Measurements from ENCODE around the gene SP9.
A peak's percentile ranks its signal among the peaks of the same experiment; 100 is the strongest.

Gene SP9

DNA sequence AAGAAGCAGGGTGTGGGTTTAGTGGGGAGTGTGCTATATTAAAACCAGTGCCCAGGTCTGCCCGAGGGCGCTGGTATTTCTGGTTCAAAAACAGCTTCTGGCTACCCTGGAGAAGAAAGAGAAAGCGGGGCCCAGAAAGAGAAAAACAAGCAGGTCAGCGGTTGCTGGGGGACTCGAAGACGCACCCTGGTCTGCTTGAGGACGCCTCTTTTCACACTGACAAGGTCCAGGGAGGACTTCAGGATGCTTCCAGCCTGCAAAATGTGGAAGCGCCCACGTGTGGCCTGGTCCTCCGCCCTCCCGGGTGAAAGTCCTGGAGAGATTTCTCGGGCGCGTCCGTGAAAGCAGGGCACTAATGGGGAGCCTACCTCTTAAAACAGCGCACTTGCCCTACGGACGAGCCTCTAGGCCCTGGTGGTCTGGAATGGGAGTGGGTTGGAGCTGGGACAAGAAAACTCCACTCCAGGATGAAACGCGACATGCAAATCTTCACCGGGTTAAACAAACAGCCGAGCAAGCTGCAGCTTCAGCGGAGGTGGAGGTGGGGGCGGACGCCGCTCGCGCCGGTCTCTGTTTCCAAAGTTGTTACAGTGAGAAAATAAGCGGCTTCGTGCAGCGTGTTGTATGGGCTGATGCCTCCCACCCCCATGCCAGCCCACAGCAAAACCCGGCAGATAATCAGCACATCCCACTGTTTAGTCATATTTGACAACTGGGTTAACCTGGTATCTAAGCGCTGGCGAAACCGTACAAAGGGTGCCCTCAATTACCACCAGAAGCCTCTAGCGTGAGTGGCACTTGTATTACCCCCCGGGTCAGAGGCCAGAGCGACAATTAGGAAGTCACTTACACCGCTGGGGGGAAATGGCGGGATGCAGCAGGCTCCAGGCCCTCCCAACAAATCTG is 1.1 kb upstream of the SP9 start:
- DNase-seq, result no peak

DNA sequence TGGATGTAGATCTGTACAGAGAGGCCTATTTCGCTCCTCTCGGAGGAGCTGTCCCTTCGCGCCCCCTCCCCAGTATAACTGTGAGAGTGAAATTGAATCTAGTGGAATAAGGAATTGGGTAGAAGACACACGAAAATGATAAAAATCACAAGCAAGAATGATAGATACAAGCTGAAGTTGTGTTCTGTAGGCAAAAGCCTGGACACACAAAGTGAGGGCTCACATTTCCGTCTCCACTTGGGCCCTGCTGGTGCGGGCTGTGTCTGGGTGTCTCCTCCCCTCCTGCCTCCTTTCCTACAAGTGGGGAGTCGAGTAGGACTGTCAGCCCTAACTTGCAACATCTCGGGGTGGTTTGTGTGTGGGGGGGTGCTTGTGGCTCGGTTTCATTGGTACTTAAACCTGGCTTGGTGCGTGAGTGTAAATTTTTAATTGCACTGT is 457 bp upstream of the SP9 start:
- no peak for DNase-seq

DNA sequence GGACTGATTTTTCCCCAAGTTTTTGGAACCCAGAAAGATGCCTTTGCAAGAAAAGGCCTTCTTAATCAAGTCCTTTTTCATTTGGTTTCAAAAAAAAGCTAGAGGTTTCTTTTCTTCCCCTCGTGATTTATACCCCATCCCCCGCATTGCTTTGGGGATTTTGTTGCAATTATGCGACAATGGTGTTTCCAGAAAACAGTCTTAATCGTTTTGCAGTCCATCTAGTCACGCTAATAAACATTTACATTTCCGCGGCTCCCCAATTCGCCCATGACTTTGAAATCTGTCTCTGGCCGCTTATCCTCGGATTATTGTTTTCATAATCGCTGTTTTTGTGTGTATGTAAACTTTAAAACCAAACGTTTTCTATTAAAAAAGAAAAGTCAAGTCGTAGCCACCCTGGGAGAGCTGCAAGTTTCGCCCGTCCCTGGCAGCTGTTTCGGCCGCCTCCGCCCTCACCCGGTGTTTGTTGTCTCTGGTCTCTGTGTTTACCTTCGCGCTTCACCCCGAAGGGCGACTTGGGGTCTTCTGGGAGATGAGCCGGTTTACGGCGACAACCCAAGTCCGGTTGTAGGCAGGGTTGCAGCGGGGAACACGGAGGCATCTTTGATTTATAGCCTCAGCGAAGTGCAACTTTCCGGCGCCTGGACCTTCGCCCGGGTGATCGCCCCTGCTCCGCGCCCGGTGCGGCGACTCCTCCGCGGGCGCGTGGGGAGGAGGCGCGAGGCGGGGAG is 667 bp downstream of the SP9 start:
- DNase-seq, result no peak

DNA sequence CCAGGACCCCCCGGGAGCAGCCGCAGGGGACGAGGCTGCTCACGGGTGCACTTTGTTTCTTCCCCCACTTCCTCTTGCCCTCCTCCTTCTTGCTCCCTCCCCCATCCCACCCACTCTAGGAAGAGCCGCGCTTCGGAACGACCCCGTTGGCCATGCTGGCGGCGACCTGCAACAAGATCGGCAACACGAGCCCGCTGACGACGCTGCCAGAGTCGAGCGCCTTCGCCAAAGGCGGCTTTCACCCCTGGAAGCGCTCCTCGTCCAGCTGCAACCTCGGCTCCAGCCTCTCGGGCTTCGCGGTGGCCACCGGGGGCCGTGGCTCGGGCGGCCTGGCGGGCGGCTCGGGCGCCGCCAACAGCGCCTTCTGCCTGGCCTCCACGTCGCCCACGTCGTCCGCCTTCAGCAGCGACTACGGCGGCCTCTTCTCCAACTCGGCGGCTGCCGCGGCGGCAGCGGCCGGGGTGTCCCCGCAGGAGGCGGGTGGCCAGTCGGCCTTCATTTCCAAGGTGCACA is 1.3 kb downstream of the SP9 start:
- no peak for DNase-seq

DNA sequence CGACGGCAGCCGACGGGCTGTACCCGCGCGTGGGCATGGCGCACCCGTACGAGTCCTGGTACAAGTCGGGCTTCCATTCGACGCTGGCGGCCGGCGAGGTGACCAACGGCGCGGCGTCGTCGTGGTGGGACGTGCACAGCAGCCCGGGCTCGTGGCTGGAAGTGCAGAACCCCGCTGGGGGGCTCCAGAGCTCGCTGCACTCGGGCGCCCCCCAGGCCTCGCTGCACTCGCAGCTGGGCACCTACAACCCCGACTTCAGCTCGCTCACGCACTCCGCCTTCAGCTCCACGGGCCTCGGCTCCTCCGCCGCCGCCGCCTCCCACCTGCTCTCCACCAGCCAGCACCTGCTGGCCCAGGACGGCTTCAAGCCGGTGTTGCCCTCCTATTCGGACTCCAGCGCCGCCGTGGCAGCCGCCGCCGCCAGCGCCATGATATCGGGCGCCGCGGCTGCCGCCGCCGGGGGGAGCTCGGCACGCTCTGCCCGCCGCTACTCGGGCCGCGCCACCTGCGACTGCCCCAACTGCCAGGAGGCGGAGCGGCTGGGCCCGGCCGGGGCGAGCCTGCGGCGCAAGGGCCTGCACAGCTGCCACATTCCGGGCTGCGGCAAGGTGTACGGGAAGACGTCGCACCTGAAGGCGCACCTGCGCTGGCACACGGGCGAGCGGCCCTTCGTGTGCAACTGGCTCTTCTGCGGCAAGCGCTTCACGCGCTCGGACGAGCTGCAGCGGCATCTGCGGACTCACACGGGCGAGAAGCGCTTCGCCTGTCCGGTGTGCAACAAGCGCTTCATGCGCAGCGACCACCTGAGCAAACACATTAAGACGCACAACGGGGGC is 2.0 kb downstream of the SP9 start:
- peak; percentile 40 for DNase-seq

DNA sequence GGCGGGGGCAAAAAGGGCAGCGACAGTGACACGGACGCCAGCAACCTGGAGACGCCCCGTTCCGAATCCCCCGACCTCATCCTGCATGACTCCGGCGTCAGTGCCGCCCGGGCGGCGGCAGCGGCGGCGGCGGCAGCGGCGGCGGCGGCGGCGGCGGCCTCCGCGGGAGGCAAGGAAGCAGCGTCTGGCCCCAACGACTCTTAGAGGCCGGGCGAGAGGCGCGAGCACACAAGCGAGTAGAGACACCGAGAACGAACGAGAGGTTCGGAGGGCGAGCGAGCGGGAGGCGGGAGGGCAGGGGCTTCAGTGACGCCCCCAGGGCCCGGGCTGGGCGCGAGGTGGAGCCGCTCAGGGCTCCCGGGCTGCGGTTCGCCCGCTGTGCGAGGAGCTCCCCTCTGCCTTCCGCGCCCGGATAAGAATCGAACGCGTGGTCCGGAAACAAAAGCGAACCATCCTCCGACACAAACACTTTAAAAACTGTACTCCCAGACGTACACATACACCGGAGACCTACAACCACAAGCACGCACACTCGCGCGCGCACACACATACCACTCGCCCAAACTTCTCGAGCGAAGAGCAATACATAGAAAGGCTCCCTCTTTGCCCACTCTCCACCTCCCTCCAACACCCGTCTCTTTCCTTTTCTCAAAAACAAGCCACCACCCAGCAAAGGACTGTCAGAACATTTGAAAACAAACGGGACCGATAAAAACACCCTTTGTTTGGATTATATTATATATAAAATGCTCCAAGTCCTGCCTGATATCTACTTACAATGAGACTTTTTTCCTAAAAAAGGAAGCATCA is 2.8 kb downstream of the SP9 start:
- DNase-seq, result no peak

DNA sequence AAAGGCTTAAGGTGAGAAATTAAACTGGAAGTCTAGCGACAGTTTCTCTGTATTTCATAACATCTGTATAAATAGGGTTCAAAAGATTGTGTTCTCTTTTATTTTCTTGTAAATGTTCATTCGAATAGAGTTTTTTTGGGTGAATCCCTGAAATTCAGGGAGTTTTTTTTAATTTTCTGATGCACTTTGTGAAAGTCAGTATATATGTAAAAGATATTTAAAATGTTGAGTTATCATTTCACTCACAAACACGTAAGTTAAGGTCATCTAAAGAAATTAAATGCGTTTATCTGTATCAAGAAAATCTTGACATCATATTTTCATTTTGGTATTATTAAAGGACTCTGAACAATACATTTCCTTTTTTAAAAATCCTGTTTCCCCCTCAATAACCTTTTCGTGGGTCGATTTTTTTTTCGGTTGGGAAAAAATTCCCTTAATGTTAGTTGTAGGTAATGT is 3.4 kb downstream of the SP9 start:
- no peak for DNase-seq

DNA sequence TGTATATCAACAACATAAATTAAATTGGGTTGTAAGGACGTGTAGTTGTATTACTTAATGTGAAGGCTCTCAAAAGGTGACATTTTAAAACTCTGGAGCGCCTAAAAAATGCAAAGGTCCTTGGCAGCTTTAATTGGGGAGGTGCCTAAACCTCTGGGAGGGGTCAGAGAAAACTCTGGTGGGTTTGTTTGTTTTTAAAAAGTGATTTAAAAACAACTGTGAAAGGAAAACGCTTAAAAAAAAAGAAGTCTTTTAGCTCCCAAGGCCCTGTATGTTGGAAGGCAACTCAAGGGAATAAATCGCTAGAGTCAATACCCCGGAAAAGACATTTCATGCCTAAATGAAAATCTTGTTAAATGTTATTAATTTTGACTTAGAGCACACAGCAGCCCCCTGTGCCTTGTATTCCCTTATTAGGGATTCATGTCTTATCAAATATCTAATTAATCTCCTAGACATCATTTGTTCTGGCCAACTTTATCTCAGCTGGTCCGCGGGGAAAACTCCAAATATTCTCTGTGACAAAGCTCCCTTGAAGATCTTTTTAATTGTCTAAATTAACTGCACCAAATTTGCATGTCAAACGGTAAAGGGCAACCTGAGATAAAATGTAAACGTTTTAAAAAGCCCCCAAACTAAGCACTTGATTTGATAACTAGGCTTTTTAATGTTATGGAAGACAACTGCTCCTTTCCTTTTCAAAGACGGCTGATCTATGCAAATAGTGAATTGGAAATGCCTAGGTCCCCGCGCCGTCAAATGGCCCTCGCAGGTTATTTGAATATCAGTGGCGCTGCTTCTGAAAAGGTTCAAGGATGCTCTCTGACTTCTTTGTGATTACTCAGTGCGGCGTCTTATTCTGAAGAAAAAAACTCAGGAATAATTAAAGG is 4.2 kb downstream of the SP9 start:
- DNase-seq, result no peak

DNA sequence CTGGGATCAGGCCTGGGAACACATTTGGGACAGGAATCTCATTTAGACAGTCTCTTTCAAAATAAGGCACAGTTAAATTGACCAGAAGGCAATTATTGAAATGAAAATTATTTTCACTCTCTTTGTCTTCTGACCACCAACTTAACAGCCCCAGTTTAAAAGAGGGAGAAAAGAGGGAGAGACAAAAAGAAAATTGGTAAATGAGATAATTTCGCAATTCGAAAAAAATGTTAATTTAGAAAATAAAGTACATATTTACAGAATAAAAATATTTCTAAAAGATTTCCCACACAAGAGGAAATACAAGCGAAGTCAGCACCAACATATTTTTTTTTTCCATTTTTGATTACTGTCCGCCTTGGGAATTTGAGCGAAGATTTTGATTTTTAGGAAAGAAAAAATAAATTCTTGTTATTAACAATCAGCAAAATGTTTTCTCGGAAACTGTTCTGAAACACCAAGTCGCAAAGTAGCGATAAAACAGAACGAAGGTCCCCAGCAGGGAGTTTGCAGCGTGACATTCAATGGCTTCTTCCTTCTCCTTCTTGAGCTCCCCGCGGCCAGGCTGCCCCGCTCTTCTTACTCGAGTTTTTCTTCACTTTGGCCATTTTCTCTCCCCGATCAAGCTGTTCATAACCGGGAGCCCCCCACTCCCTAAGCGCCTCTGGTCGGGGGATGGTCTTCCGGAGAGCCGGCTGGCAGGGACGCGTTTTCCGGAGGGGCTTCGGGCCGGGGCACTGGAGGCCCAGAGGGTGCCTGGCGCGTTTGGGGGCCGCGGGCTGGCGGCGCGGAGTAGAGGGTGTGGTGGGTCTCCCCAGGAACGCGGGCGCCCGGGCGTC is 5.0 kb downstream of the SP9 start:
- DNase-seq, result no peak

DNA sequence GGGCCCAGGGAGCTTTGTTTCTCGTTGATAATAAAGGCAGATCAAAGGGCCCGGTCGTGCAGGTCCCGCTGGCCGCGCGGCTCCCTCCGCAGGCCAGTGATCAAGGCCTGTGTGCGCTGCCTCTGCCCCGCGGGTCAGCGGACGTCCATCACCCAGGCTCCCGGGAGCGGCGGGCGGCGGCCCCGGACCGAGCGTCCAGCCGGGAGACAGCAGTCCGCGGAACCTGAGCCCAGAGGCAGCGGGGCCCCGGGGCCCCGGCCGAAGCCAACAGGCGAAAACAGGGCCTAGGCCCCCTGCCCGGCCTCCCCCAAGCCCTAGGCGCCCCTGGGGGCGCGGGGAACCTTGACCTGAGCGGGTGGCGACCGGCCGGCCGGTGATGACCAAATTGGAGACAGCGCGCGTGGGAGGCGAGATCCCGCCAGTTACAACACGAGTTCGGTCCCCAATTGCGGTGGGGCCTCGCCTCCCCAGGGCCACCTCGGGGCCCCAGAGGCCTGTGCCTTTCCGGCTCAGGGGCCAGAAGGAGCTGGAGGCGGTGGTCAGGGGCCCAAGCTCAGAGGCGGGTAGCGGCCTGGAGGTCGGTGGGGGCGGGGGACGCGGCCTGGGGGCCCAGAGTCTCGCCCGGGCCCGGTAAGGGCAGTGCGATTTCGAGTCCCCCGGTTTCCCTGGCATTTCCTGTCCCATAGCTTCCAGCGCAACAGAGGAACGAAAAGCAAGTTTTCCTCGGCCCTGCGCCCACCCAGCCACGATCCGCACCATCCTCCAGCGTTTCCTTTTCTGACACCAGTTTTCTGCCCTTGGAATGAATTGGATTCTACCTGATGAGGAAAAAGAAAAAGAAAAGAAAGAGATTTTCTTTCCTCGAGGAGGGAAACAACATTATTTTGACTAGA is 5.9 kb downstream of the SP9 start:
- no peak for DNase-seq

DNA sequence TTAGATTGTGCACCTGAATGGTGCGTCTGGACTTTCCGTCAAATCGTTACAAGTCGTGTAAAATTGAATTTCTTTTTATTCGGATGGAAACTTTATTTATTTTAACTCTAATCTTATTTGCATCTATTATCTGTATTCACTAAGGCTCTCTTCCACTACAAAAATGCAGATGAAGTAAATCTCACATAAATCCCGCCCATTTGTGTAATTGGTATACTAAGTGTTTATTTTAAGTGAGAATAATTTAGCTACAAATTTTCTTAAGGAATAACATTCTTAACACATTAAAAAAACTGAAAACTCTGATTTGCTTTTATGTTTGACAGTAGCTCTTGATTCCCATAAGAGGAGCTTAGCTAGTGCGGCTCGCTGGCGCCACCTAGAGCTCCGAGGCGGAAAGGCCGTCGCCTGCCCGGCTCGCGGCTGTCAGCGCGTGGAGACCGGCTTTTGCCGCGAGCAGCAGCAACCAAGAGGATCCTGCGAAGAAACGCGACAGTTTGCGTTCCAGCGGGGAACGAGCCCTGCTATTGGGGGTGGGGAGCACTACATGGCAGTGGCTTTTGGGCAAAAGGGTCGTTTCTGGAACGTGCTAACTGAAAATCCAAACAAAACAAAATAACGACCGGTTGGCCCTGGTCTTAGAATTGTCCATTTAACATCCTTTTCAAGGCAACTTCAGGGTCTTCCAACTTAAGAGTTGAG is 6.7 kb downstream of the SP9 start:
- peak; percentile 66 for DNase-seq

DNA sequence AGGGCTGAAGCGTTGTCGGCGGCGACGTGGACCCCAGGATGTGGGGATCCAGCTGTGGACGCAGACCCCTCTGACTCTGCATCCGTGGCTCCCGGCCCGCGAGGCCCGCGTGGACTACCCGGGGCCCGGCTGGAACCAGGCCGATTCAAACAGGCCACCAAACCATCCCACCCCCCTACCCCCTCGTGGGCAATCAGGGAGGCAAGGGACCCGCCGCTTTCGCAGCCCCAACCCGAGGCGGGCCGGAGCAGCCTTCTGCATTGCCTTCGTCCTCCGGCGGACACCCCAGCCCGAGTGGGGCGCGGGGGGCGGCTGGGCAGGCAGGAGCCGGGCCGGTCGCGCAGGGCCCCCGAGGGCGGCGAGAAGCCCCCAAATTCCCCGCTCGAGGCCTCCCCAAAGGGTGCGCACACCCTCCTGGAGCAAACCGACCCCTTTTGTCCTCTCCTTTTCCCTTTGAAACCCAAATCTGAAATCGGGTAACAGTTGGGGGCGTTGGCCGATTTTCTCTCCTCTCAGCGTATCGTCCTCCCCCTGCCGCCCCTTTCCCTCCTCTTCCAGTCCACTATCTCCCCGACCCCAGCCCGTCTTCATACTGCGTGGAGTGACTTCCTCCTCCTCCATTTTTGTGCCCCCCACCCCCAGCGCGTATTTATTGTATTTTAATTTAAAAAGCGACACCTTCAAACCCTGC is 7.4 kb downstream of the SP9 start:
- DNase-seq, result no peak

DNA sequence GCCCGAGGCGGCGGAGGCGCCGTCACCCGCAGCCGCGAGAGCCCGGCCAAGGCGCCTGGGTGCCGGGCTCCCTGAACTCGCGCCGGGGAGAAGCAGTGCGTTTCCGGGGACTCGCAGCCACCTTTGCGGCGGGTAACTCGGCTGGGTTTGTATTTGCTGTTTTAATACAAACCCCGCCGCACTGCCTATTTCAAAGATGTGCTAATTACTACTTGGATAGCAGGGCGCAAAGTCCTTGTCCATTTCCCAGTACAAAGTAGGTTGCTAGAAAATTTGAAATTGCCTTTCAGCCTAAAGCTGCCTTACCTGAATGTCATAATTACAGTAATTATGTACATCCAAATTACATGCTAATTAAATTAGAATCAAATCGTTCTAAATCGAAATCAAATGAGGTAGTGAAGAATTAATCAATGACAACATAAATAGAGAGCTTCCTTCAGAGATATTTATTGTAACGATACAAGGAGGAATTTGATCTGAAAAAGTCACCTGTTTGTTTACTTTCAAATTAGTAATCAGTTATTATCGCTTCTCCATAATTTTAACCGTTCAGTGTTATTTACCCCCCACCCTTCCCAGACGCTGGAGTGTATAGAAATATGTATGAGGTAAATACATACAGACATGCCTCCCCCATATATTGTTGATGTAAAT is 8.1 kb downstream of the SP9 start:
- DNase-seq, result no peak

DNA sequence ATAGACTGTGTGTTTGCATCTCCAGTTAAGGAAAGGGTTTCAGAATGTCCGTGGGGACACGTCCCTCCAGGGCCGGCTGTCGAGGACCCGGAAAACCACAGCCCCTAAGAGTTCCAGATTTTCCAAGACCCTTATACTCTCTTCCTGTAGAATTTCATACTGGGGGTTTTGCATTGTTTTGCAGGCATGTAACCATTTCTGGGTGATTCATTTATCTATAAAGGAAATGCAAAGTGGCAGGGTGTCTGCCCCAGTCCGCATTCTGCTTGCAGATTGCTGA is 8.5 kb downstream of the SP9 start:
- DNase-seq, result no peak

DNA sequence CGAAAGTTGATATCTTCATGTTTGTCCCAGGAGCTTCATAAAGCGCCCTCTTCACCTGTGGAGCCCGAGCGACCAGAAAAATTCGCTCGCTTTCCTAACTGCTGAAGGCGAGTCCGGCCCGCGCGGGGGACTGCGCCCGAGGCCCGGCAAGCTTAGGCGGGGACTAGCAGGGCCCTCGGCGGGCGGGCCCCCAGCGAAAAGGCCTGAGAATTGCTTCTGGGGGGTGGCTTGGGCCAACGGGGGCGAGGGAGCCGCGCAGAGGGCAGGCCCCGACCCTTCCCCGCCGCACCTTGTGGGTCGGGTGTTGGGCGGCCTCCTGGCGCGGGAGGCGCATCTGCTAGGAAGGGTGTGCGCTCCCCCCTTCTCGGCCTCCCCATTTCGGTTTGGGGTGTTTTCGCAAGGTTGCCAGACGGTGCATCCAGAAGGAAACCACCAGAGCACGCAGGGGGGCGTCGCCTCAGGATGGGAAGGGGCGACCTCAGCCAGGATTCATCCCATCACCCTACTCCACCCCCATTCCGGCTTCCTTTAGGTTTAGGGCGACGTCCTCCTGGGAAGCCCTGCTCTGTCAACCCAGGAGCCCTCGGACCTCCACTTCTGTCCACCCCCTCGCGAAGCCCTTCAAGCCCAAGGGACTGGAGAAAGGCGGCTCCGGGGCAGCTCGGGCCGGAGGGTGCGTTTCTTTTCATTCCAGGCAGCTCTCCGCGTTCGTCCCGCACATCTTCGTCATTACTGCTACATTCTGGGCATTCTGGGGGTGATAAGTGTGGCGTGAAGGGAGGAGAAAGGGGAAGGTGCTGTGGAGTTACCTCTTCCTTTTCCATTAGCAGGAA is 9.1 kb downstream of the SP9 start:
- no peak for DNase-seq

DNA sequence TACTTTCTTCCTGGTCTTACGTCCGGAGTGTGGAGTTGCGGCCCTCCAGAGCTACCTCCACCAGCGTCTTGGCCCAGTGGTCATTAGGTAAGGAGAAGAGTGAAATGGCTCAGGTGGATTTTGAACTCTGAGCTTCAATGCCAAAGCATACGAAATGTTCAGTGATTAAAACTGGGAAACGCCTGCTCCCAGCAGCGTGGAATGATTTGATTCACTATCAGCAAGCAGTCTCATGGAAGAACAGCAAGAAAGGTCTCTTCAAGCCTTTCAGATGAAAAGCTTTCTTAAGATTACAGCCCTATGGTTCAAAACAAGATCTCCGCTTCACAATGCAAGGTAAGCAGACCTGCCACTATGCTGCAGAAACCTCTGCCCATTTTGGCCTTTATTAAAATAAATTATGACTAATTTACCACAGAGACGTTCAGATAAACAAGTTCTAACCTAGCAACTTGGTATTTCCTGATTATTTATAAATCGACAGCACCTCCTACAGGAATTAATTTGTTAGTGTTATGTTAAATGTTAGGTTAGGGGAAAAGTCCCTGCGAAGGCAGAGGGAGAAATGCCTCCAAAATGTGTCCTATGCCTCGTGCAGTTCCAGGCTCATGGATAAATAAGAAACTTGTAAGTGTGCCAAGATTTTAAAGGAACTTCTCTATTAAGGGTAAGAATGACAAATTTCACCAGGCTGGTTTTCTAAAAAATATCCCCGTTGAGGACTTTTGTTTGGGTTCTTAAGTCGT is 10.1 kb downstream of the SP9 start:
- DNase-seq, result no peak

Measured in NCI-H2171 (cell line).